Measurements from ENCODE around the gene FMO3. TPM values are rescaled to one million over a fixed set of nuclear protein-coding genes. Genes with fewer than 3 reads are reported as not detected.

The FMO3 gene
- total RNA-seq, 3 donors from 2014 or later, result 5.3 to 19.3 (median 6.1) TPM

DNA sequence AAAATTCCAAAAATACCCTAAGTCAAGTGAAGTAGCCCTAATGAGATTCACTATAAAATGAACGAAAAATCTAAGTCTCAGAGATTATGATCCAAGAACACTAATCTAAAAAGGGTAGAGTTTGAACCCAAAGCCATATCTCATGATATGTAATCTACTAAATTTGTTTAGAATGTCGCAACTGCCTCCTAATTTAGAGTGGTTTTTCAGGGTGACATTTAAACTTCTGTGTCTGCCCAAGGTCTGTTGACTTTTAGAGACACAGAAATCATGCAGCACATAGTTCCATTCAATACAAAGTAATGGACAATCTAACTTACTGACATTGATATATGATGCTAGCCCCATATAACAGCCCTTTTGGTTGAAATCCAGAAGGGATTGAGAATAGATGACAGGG is 28.9 kb downstream of the FMO3 start:
- no peaks in the 10 kb centered on the region for H3K36me3 ChIP-seq
- no peaks in the 10 kb centered on the region for H3K27me3 ChIP-seq
- H3K9me3 ChIP-seq, result no peaks in the 10 kb centered on the region
- H3K27ac ChIP-seq, result no peak overlapping the region
- TF ChIP-seq POLR2AphosphoS5 (IDR thresholded peaks at IDR 0.05), result no peak
- no peak for DNase-seq (ENCODE audit: low spot score in 2 of 2)
- H3K4me1 ChIP-seq, result no peaks in the 10 kb centered on the region
- intact Hi-C loops (cut with DNase I; ENCODE audit: low total_unique reads), result no loop called here
- H3K4me3 ChIP-seq, result no peak overlapping the region

DNA sequence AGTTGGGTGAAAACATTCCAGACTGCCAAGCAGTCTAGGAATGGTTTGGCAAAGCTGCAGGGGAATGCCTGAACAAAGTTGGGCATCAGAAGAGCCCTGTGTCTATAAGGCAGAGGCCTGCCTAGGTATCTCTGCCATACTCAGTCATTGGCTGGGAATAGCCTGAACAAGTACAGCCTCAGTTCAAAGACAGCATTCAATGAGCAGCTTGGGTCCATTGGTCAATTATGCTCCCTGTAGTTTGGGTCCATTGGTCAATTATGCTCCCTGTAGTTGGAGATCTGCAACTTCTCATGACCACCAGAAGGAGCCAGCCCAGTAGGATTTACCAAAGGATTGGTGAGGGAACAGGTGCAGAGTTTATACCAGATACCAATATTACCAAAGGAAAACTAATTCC is 31.6 kb downstream of the FMO3 start:
- intact Hi-C loops (cut with DNase I; ENCODE audit: low total_unique reads), result no loop called here
- no peak overlapping the region for H3K4me3 ChIP-seq
- H3K27ac ChIP-seq, result no peak overlapping the region
- no peak for TF ChIP-seq POLR2AphosphoS5 (IDR thresholded peaks at IDR 0.05)
- TF ChIP-seq, protein P1, sequence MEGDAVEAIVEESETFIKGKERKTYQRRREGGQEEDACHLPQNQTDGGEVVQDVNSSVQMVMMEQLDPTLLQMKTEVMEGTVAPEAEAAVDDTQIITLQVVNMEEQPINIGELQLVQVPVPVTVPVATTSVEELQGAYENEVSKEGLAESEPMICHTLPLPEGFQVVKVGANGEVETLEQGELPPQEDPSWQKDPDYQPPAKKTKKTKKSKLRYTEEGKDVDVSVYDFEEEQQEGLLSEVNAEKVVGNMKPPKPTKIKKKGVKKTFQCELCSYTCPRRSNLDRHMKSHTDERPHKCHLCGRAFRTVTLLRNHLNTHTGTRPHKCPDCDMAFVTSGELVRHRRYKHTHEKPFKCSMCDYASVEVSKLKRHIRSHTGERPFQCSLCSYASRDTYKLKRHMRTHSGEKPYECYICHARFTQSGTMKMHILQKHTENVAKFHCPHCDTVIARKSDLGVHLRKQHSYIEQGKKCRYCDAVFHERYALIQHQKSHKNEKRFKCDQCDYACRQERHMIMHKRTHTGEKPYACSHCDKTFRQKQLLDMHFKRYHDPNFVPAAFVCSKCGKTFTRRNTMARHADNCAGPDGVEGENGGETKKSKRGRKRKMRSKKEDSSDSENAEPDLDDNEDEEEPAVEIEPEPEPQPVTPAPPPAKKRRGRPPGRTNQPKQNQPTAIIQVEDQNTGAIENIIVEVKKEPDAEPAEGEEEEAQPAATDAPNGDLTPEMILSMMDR (IDR thresholded peaks at IDR 0.05), result no peak
- TF ChIP-seq POLR2A (IDR thresholded peaks at IDR 0.05), result no peak
- no peaks in the 10 kb centered on the region for H3K36me3 ChIP-seq
- no peak for DNase-seq (ENCODE audit: low spot score in 2 of 2)
- no peaks in the 10 kb centered on the region for H3K9me3 ChIP-seq
- H3K4me1 ChIP-seq, result peaks cover 5 to 10% of the 10 kb centered on the region in 2 donors
- H3K27me3 ChIP-seq, result no peaks in the 10 kb centered on the region

DNA sequence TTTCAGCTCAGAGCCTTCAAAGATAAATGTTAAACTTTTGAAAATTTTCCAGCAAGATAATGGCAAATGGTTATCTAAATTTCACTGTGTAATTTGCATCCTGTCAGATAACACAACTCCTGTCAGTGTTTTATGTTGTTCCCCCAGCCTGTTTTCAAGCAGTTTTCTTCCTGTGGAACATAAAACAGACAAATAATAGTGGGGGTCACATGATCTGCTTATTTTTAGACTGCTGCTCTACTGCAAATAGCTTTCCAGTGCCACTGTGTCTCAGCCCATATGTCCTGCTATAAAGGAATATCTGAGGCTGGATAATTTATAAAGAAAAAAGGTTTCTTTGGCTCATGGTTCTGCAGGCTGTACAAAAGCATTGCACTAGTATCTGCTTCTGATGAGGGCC is 32.2 kb downstream of the FMO3 start:
- intact Hi-C loops (cut with DNase I; ENCODE audit: low total_unique reads), result no loop called here
- DNase-seq (ENCODE audit: low spot score in 2 of 2), result no peak
- Histone ChIP-seq H3K4me1 (peaks cover 5 to 13% of the 10 kb centered on the region in 2 donors), H3K27me3 (no peaks in the 10 kb centered on the region), H3K4me3 (no peak overlapping the region), H3K27ac (peak overlapping the region; percentile 10 to 43), H3K9me3 (no peaks in the 10 kb centered on the region), H3K36me3 (no peaks in the 10 kb centered on the region)
- TF ChIP-seq, protein P1 (IDR thresholded peaks at IDR 0.05), result no peak
- TF ChIP-seq POLR2A (IDR thresholded peaks at IDR 0.05) (no peak), POLR2AphosphoS5 (IDR thresholded peaks at IDR 0.05) (no peak)

DNA sequence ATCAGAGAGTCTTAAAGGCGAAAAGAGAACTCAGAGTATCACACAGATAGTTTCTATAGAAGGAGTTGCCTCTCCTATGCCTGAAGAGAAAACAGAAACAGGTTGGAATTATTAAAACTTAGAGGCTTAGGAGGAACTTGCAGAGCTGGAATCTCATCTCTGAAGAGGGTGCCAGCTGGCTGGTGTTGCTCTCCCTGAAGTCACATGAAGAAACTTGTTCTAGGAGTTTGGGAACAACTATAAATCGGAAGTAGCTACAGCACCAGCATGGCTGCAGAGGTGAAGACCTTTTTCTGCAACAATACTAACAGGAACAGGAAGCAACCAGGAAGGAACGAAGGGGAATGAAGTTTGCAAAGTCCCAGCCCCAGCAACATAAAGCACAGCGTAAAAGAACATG is 35.8 kb downstream of the FMO3 start:
- Histone ChIP-seq H3K4me3 (no peak overlapping the region), H3K4me1 (peaks cover 12 to 17% of the 10 kb centered on the region in 2 donors), H3K9me3 (no peaks in the 10 kb centered on the region), H3K27ac (peak overlapping the region; percentile 79 to 89), H3K36me3 (no peaks in the 10 kb centered on the region), H3K27me3 (no peaks in the 10 kb centered on the region)
- intact Hi-C loops (cut with DNase I; ENCODE audit: low total_unique reads), result no loop called here
- TF ChIP-seq, protein P1 (IDR thresholded peaks at IDR 0.05), result no peak
- peak in 1 of 3 donors; percentile 49 for TF ChIP-seq POLR2AphosphoS5 (IDR thresholded peaks at IDR 0.05)
- peak; percentile 61 to 88 for DNase-seq (ENCODE audit: low spot score in 2 of 2)

DNA sequence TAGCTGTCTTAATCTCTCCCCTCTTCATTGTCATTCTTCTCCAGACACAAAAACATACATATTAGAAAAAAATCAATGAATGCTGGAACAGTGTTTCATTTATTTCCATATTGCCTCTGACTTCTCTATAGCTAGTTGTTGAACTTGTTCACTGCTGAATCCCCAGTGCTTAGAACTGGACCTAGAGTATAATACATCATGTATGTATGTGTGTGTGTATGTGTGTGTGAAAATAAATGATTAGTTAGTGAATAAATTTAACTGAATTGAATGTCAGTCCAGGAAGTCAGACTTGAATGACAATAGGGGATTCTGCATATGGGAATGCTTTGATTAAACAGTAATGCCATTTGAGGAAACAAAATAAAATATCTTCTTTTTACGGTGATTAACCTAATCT is 36.4 kb downstream of the FMO3 start:
- Histone ChIP-seq H3K27me3 (no peaks in the 10 kb centered on the region), H3K27ac (peak overlapping the region; percentile 79 to 89), H3K4me1 (peaks cover 12 to 17% of the 10 kb centered on the region in 2 donors), H3K9me3 (no peaks in the 10 kb centered on the region), H3K36me3 (no peaks in the 10 kb centered on the region), H3K4me3 (no peak overlapping the region)
- intact Hi-C loops (cut with DNase I; ENCODE audit: low total_unique reads), result no loop called here
- no peak for DNase-seq (ENCODE audit: low spot score in 2 of 2)
- TF ChIP-seq POLR2AphosphoS5 (IDR thresholded peaks at IDR 0.05) (no peak), POLR2A (IDR thresholded peaks at IDR 0.05) (no peak)
- TF ChIP-seq, protein P1 (IDR thresholded peaks at IDR 0.05), result no peak

DNA sequence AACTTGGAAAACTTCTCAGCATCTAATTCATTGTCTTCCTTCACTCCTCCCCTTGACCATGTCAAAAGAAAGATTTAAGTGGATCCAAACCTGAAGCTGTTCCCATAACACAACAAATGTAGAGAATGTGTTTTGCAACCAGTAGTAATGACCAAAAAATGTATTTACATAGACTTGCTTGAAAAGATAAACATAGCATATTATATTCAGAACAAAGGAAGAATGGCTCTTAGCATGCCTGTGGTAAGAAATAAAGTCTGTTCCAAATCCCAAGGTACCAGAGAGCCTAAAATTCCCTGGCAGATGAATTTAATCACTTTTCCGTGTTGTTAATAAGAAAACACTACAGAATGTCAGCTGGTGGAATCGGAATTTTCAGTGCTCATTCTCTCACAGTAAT is 36.8 kb downstream of the FMO3 start:
- Histone ChIP-seq H3K4me1 (peaks cover 12 to 17% of the 10 kb centered on the region in 2 donors), H3K9me3 (no peaks in the 10 kb centered on the region), H3K27me3 (no peaks in the 10 kb centered on the region), H3K27ac (peak overlapping the region; percentile 79 to 89), H3K4me3 (no peak overlapping the region), H3K36me3 (no peaks in the 10 kb centered on the region)
- no peak for DNase-seq (ENCODE audit: low spot score in 2 of 2)
- intact Hi-C loops (cut with DNase I; ENCODE audit: low total_unique reads), result no loop called here
- TF ChIP-seq, protein P1 (IDR thresholded peaks at IDR 0.05), result no peak
- TF ChIP-seq POLR2AphosphoS5 (IDR thresholded peaks at IDR 0.05) (no peak), POLR2A (IDR thresholded peaks at IDR 0.05) (no peak)

Measured in breast epithelium (tissue), 4 donors.